Middle frontal gyrus (tissue), 1 donor: Measurements from ENCODE around the gene DHRS7.

ENCODE experiments used
- DNase-seq: peaks from one replicate; pipeline ENCODE4 v3.0.0-alpha.2; 2015; ENCODE audit warnings: low spot score; ENCODE audit errors: extremely low spot score

The DHRS7 gene, protein sequence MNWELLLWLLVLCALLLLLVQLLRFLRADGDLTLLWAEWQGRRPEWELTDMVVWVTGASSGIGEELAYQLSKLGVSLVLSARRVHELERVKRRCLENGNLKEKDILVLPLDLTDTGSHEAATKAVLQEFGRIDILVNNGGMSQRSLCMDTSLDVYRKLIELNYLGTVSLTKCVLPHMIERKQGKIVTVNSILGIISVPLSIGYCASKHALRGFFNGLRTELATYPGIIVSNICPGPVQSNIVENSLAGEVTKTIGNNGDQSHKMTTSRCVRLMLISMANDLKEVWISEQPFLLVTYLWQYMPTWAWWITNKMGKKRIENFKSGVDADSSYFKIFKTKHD

DNA sequence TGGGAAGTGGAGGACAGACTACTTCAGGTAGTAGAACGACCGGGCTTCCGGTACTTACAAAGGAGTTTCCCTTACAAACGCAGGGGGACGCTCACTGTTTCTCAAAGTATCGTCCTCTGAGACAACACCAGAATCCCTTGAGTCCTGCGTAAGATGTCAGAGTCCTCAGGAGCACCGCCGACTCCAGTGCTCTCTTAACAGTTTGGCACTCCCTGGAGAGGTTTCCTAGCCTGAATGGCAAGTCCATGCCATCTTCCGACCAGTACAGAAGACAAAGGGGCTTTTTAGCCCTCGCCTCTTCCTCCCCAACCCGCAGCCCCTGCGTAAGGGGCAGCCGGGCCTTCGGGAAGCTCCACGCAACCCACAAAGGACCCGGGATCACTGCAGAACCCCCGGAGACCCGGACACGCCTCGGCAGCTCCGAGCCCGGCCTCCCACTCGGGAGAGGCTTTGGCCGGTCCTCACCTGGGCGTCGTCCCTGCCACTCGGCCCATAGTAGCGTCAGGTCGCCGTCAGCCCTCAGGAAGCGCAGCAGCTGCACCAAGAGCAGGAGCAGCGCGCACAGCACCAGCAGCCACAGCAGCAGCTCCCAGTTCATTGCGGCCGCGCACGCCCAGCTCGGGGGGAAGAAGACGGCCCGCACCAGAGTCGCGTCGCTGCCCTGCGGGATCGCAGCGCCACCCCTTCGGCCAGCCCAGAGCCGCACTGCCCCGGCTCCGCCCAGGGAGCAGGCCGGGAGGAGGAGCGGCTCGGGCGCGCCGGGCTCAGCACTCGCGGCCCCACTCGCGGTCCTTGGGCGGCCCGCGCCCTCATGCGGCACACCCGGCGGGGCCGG is at the start of gene DHRS7:
Gene DHRS7, minus strand, starts transcription at position 687 of the 835 bp plus-strand sequence. Its CDS starts 89 bp downstream, at position 598.
- peak; percentile 82 for DNase-seq

DNA sequence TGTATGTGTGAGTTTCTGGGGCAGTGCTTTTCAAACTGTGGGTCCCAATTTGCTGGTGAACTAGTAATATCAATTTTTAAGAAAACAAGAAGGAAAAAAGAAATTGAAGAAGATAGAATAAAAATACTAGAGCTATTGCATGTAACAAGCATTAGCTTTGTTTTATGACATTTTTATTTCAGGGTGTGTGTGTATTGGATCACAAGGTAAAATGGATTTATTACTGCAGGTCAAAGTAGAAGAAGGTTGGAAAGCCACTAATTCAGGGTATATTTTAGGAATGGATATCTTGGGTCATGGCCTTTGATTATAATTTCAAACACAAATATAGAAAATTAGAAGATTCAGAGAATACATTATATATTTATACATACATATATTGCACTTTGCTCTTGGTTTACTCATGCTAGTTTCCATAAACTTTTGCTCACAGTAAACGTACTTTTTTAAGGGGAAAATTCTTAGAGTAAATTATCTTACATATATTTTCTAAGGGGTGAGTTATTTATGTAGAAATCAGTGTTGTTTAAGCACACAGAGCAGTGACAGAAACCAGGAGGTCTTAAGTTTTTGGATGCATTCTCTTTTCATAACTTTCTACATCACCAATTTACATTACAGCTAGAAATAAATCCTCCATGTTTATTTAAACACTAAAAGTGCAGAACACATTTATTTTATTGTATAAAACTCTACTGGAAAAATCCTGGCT is 49.4 kb upstream of the DHRS7 start:
- no peak for DNase-seq

DNA sequence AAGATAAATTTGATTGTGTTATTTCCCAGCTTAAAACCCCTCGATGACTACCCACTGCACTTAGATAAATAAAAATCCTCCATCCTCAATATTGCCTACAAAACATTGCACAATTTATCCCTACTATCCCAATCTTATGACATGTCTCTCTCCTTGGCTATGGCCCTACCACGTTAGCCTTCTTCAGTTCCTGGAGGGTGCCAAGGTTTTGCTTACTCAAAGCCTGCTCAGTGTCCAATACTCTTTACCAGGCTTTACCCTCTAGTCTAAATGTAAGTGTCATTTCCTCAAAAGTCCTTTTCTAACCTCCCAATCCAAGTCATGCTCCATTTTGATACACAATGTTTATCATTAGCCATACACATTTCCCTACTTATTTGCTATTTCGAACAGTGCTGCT is 48.8 kb upstream of the DHRS7 start:
- no peak for DNase-seq

DNA sequence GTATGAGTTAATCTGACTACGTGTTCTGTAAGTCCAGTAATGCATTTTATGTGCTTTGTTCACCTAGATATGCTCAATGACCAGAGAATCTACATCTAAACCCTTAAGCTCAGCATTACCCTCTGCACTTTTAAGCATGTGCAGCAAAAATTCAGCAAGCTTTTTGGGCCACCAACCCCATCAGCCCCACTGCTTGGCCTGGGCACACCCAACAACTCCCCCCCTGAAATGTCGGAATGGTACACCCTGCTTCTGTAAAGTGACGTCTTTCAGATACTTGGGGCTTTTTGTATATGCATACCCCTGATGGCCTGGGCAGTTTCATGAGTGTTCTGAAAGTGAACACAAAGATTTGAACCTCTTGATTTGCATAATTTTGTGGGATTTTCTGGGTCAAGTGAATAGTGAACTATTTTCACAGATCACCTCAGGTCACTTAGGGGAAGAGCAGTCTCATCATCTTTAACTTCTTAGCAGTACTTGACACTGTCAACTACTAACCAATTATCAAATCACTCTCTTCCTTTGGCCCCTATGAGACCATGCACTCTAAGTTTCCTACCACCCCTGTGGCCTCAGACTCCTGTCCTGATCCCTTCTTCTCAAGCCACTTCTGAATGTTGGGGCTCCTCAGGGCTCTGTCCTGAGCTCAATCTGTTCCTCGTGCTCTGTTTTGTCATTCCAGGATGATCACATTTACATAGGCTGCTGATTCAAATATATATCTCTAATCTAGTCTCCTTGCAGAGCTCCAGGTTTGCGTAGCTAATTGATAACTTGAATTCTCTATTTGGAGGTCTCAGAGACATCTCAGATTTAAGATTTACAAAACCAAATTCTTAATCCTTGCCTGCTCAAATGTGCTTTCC is 47.5 kb upstream of the DHRS7 start:
- DNase-seq: no peak

- DNase-seq: no peak
These were observed 46.0 kb upstream of the DHRS7 start for GRCh38 chr14:60211153-60211552.

GRCh38 chr14:60210703-60211102 is 45.5 kb upstream of the DHRS7 start:
- DNase-seq: no peak

- DNase-seq: no peak
These were observed 41.8 kb upstream of the DHRS7 start for GRCh38 chr14:60206837-60207533.

- no peak for DNase-seq
These were observed 41.1 kb upstream of the DHRS7 start for GRCh38 chr14:60206249-60206670.

DNA sequence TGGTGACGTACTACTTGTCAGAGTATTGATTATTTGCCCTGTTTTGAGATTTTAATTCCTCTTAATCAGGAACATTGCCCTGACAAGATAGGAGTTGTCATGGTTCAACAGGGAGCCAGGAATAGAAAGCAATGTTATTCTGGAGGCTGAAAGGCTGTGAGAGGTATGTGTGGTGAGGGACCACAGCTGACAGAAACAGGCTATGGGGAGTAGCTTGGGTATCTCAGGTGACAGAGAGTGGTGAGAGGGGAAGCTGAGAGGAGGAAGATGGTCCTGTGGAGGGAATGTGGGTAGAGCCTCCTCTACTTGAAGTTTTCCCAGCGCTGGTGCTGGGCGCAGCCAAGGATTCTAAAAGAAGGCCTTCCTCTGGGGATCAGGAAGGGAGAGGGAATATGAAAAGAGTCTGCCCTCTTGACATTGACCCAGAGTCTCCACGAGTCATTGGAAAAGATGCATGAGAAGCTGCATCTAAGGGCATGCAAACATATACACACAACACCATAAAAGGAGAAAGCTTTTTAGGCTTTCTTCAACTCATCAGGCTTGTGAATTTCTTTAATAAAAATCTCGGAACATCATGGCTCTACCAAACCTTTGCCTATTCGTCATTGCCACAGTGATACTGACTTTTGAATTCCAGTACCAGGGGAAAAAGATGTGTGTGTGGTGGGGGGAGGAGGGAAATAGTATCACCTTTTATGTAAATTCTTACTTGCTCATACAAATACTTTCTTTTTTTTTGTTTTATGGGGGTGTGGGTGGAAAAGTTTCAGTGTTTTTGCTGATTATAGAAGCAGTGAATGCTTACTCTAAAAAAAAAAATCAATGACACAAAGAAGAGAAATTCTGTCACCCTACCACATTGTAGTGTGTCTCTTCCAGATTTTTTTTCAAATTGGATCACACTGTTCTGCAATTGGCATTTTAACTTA is 39.9 kb upstream of the DHRS7 start:
- DNase-seq: no peak

- no peak for DNase-seq
These were observed 39.1 kb upstream of the DHRS7 start for GRCh38 chr14:60204104-60204842.

DNA sequence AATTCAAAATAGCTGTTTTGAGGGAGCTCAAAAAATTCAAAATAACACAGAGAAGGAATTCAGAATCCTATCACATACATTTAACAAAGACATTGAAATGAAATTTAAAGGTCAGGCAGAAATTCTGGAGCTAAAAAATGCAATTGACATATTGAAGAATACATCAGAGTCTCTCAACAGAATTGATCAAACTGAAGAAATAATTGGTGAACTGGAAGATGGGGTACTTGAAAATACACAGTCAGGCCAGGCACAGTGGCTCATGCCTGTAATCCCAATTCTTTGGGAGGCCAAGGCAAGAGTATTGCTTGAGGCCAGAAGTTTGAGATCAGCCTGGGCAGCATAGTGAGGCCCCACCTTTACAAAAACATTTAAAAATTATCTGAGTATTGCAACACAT is 34.1 kb upstream of the DHRS7 start:
- no peak for DNase-seq

- no peak for DNase-seq
These were observed 32.6 kb upstream of the DHRS7 start for GRCh38 chr14:60197629-60198303.

GRCh38 chr14:60196291-60196690 is 31.1 kb upstream of the DHRS7 start:
- no peak for DNase-seq

DNA sequence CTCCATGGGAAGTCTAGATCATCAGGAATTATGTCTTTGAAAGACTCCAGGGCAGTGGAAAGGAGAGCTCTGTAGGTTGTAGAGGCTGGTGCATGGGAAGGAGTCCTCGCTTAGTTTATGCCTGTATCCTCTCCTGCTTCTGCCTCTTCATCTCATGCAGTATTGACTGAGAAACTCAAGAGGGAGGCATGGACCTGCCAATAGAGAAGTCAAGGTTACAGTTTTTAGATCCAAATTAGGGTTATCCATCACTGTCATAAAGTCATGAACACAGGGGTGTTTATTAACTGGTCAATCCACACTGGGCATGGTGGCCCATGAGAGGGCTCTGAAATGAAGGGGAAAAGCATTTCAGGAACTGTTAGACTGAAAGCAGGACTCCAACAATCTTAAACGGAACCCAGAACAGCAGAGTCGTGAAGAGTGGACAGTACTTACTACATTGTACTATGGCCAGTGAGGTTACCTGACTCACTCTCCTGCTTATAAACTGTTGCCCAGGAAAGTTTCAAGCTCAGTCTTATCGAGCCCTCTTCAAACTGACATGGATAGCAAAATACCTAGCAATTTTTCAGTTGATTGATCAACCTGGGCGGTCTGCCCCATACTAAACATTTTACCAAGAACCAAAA is 30.1 kb upstream of the DHRS7 start:
- DNase-seq: no peak

DNA sequence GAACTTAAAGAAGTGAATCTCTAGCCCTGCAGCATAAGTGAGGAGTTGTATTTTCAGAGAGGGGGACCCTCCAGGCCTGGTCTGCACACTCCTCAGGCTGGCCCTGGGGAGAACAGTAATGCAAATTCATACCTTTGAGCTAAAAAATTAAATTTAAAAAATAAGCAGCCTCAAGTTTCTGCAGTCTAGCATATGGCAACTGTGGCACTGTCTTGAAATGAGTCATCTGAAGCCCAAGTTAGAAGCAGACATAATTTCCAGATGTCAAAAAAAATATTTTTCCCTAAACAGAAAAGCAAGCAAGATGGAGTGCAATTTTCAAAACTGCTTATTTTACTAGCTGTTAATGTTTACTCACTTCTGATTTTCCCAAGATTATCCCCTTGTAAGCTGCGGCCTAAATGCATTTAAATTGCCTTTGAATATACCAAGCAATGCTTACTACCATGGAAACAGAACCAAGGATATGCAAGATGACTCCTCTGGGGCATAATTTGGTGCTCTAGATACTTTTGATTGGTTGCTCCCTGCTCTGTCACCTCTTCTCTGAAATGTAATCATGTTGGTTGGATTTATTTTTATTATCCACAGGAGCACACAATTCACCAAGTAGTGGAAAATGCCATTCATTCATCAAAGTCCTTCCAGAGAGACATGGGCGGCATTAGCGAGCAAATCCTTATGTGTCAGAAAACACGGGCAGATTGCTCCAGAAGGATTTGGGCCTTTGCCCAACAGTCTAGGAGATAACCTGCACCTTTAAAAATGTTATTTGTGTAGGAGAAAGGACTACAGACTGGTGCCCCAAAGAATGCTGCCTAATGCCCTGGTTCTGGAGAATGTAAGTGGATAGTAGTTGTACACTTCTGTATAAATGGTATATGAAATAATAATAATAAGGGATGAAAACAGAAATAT is 25.0 kb upstream of the DHRS7 start:
- DNase-seq: peak; percentile 13

GRCh38 chr14:60188696-60189095 is 23.5 kb upstream of the DHRS7 start:
- no peak for DNase-seq
